Peyer's patch (tissue), 4 donors: ENCODE data around the gene TSSK2. TPM values are rescaled to one million over a fixed set of nuclear protein-coding genes. Genes with fewer than 3 reads are reported as not detected.

Source experiments
- DNase-seq, 3 donors: peaks; one replicate each; pipeline ENCODE4 v3.0.0-alpha.2; 2017 to 2019
- H3K27ac ChIP-seq, 4 donors: fragments of 200-600 bp; sonication (generic); one replicate each; pipeline ENCODE4 v1.5.1; 2016 to 2019
- H3K27me3 ChIP-seq, 2 donors: fragments of 200-600 bp; sonication (generic); one replicate each; pipeline ENCODE4 v1.5.1; 2019
- H3K36me3 ChIP-seq, 3 donors: fragments of 200-600 bp; sonication (generic); one replicate each; pipeline ENCODE4 v1.5.1; 2016 to 2019
- H3K4me1 ChIP-seq, 4 donors: fragments of 200-600 bp; sonication (generic); one replicate each; pipeline ENCODE4 v1.5.1; 2016 to 2019
- H3K4me3 ChIP-seq, 4 donors: fragments of 200-600 bp; sonication (generic); 1 replicate in 3 of 4; 2 replicates in 1 of 4; pipeline ENCODE4 v1.5.1; 2016 to 2019; ENCODE audit warnings: mild to moderate bottlenecking in 1 of 4
- H3K9me3 ChIP-seq, 4 donors: fragments of 200-600 bp; sonication (generic); one replicate each; pipeline ENCODE4 v1.5.1; 2016 to 2019; ENCODE audit warnings: mild to moderate bottlenecking in 1 of 4
- CTCF ChIP-seq, 6 experiments: fragments of 450-650 bp in 4 of 6; fragments of 200-600 bp in 2 of 6; sonication (generic) in 1 of 6; IDR thresholded peaks; one replicate each; pipeline ENCODE4 v1.5.1; 2017 to 2019; ENCODE audit warnings: antibody characterized with exemption in 6 of 6, mild to moderate bottlenecking in 3 of 6, moderate library complexity in 1 of 6
- POLR2A ChIP-seq, 2 donors: fragments of 450-650 bp; IDR thresholded peaks; one replicate each; pipeline ENCODE4 v1.5.1; 2017; ENCODE audit warnings: antibody characterized with exemption in 2 of 2, mild to moderate bottlenecking in 2 of 2, moderate library complexity in 2 of 2
- total RNA-seq, 4 donors: library from RNA; depleted of rRNA; stranded (reverse); fragments of >200 nt; gene quantifications; one replicate each; pipeline ENCODE4 v1.1.0, GENCODE V29; 2016

Gene TSSK2
- total RNA-seq, 4 donors from 2014 or later, result 0.85 TPM; not detected in 3

DNA sequence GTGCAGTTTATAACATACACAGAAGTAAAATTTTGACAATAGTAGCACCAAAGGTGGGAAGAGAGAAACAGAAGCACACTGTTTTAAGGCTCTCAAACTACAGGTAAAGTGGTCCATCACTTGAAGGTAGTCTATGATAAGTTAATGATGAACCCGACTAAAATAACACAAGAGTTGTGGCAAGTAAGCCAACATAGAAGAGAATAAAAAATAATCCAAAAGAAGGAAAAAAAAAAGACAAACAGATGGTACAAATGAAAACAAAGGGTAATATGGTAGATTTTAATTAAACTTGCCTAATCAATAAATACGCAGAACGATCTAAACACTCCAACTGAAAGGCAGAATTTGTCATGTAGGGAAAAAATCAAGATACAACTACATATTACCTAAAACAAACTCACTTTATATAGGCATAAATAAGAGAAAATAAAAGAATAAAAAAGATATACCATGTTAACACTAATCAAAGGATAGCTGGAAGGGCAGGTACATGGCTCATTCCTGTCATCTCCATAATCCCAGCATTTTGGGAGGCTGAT is 40.5 kb upstream of the TSSK2 start:
- TF ChIP-seq CTCF (IDR thresholded peaks at IDR 0.05) (no peak), POLR2A (IDR thresholded peaks at IDR 0.05) (no peak)
- Histone ChIP-seq H3K27ac (no peak overlapping the region), H3K4me1 (peaks cover 0 to 8% (median 0%) of the 10 kb centered on the region in 4 donors), H3K4me3 (no peak overlapping the region), H3K27me3 (no peaks in the 10 kb centered on the region), H3K36me3 (peaks cover 0 to 32% (median 0%) of the 10 kb centered on the region in 3 donors), H3K9me3 (no peaks in the 10 kb centered on the region)
- DNase-seq, result no peak

DNA sequence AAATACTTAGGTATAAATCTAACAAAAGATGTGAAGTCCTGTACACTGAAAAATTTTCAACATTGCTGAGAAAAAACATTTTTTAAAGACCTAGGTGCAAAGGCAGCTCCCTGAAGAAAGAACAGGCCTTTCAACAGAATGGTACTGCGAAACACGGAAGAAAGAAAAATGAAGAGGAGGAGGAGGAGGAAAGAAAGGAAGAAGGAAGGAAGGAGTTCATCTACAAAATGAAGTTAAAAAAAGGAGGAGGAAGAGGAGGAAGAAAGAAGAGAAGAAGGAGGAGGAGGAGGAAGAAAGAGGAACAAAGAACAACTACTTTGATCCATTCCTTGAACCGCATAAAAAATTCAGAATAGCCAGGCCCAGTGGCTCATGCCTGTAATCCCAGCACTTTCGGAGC is 38.4 kb upstream of the TSSK2 start:
- no peak for DNase-seq
- TF ChIP-seq CTCF (IDR thresholded peaks at IDR 0.05) (no peak), POLR2A (IDR thresholded peaks at IDR 0.05) (no peak)
- no peaks in the 10 kb centered on the region for H3K9me3 ChIP-seq
- no peak overlapping the region for H3K27ac ChIP-seq
- H3K27me3 ChIP-seq, result no peaks in the 10 kb centered on the region
- H3K4me1 ChIP-seq, result peaks cover 0 to 5% (median 0%) of the 10 kb centered on the region in 4 donors
- H3K36me3 ChIP-seq, result peaks cover 0 to 21% (median 0%) of the 10 kb centered on the region in 3 donors
- H3K4me3 ChIP-seq, result no peak overlapping the region

GRCh38 chr22:19094393-19094997 is 36.6 kb upstream of the TSSK2 start:
- TF ChIP-seq POLR2A (IDR thresholded peaks at IDR 0.05) (no peak), CTCF (IDR thresholded peaks at IDR 0.05) (no peak)
- Histone ChIP-seq H3K4me3 (no peak overlapping the region), H3K27me3 (no peaks in the 10 kb centered on the region)

GRCh38 chr22:19096555-19096954 is 34.6 kb upstream of the TSSK2 start:
- no peak overlapping the region for H3K27ac ChIP-seq
- H3K36me3 ChIP-seq, result peaks cover 0 to 12% (median 0%) of the 10 kb centered on the region in 3 donors
- H3K4me3 ChIP-seq, result no peak overlapping the region
- H3K9me3 ChIP-seq, result no peaks in the 10 kb centered on the region
- TF ChIP-seq CTCF (IDR thresholded peaks at IDR 0.05), result no peak
- TF ChIP-seq POLR2A (IDR thresholded peaks at IDR 0.05), result no peak
- DNase-seq, result peak in 1 of 3 donors; percentile 7
- peaks cover 0 to 9% (median 0%) of the 10 kb centered on the region in 4 donors for H3K4me1 ChIP-seq
- no peaks in the 10 kb centered on the region for H3K27me3 ChIP-seq

More at GRCh38 chr22:19094393-19094997, 36.6 kb upstream of the TSSK2 start:
- no peak overlapping the region for H3K27ac ChIP-seq
- no peaks in the 10 kb centered on the region for H3K9me3 ChIP-seq
- no peak for DNase-seq
- peaks cover 0 to 9% (median 0%) of the 10 kb centered on the region in 4 donors for H3K4me1 ChIP-seq
- peaks cover 0 to 12% (median 0%) of the 10 kb centered on the region in 3 donors for H3K36me3 ChIP-seq

DNA sequence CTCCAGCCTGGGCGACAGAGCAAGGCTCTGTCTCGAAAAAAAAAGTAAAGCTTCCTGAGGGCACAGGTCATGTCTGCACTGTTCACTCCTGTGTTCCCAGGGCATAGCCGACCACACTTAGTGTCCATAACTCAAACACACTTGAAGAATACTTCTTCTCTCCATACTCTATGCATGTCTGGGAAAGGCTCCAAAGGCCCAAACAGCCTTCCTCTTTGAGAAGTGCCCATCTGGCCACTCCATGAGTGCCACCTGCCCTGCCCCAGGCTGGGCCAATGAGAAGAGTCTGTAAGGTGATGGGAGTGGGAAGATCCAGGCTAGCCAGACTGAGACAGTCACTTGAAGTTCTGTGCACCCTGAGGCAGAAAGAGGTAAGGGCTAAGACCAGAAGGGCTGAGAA is 33.6 kb upstream of the TSSK2 start:
- Histone ChIP-seq H3K27me3 (no peaks in the 10 kb centered on the region), H3K36me3 (peaks cover 0 to 12% (median 0%) of the 10 kb centered on the region in 3 donors), H3K27ac (no peak overlapping the region), H3K9me3 (no peaks in the 10 kb centered on the region), H3K4me3 (no peak overlapping the region), H3K4me1 (peaks cover 0 to 9% (median 0%) of the 10 kb centered on the region in 4 donors)
- TF ChIP-seq CTCF (IDR thresholded peaks at IDR 0.05) (no peak), POLR2A (IDR thresholded peaks at IDR 0.05) (no peak)
- DNase-seq, result no peak
